ENCODE results near the gene PLEKHN1.

PLEKHN1 gene

DNA sequence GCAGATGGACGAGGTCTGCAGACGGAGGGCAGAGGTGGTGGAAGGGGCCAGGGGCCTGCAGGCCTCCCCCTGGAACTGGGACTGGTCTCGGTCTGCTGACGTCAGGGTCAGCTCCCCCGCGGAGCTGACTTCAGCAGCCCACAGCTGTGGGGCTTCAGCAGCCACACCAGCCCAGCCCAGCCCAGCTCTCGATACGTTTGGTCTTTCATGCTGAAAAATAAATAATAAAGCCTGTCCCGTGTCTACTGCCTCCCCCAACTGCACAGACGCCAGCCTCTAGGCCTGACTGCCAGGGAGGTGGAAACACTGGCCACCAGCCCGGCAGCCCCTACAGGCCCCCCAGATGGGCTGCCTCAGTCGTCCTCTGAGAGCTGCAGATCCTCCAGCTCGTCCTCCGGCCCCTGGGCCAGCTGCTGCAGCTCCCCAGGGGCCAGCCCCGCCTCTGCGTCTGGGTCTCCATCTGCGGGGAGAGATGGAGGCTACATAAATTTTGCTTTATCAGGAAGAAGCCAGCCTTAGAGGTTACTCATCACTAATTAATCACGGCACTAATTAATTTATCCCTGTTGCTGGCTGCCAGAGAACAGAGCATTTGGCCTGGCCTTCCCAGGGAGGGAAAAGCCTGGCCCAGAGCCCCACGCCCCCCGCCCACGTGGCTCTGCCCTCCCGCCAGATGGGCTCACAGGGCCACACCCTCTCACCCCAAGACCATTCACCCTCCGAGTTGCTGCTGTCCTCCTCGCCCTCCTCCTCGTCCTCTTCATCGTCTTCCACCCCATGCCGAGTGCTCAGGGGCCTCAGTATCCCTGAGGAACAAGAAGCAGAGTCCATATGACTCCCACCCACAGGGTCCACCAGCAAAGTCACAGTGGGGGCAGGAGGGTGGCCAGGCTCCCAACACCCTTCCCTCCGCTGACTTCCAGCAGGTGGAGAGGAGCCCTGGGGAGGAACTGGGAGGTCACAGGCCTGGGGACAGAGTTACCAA, 21.6 kb upstream of the PLEKHN1 start (continued):
- TF ChIP-seq ZNF132 (tag by site-specific recombination; IDR thresholded peaks at IDR 0.05; ENCODE audit: borderline replicate concordance) = no peak
- no peak for TF ChIP-seq ZNF624 (tag by site-specific recombination; IDR thresholded peaks at IDR 0.05)
- TF ChIP-seq, protein P1, sequence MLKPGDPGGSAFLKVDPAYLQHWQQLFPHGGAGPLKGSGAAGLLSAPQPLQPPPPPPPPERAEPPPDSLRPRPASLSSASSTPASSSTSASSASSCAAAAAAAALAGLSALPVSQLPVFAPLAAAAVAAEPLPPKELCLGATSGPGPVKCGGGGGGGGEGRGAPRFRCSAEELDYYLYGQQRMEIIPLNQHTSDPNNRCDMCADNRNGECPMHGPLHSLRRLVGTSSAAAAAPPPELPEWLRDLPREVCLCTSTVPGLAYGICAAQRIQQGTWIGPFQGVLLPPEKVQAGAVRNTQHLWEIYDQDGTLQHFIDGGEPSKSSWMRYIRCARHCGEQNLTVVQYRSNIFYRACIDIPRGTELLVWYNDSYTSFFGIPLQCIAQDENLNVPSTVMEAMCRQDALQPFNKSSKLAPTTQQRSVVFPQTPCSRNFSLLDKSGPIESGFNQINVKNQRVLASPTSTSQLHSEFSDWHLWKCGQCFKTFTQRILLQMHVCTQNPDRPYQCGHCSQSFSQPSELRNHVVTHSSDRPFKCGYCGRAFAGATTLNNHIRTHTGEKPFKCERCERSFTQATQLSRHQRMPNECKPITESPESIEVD (tag by site-specific recombination; IDR thresholded peaks at IDR 0.05) = no peak
- peak; percentile 97 for TF ChIP-seq GLIS1 (tag by site-specific recombination; IDR thresholded peaks at IDR 0.05)
- no peak for TF ChIP-seq ZNF701 (tag by site-specific recombination; IDR thresholded peaks at IDR 0.05)
- TF ChIP-seq ZNF654 (tag by site-specific recombination; IDR thresholded peaks at IDR 0.05; ENCODE audit: low read depth) = no peak
- no peak; the same call in 1 of the 2 replicates for TF ChIP-seq GLI4 (tag by site-specific recombination; IDR thresholded peaks at IDR 0.05)
- TF ChIP-seq ZNF155 (tag by site-specific recombination; IDR thresholded peaks at IDR 0.05) = no peak
- no peak for TF ChIP-seq ZNF48 (tag by site-specific recombination; IDR thresholded peaks at IDR 0.05)
- no peak for TF ChIP-seq FEZF1 (tag by site-specific recombination; IDR thresholded peaks at IDR 0.05)
- TF ChIP-seq ZNF776 (tag by site-specific recombination; IDR thresholded peaks at IDR 0.05; ENCODE audit: borderline replicate concordance) = no peak
- TF ChIP-seq KLF1 (tag by site-specific recombination; IDR thresholded peaks at IDR 0.05) = peak; percentile 95
- peak; percentile 23; the same call in 1 of the 2 replicates for TF ChIP-seq SCRT2 (tag by site-specific recombination; IDR thresholded peaks at IDR 0.05)
- TF ChIP-seq ZNF707 (tag by site-specific recombination; IDR thresholded peaks at IDR 0.05) = no peak
- no peak for TF ChIP-seq ZNF350 (tag by site-specific recombination; IDR thresholded peaks at IDR 0.05)
- no peak for TF ChIP-seq ZNF792 (tag by site-specific recombination; IDR thresholded peaks at IDR 0.05)
- TF ChIP-seq ZIC2 (tag by site-specific recombination; IDR thresholded peaks at IDR 0.05) = peak; percentile 94
- no peak for TF ChIP-seq YY1 (tag by site-specific recombination; IDR thresholded peaks at IDR 0.05)
- TF ChIP-seq OSR2 (tag by site-specific recombination; IDR thresholded peaks at IDR 0.05) = peak; percentile 25; the same call in 1 of the 2 replicates
- TF ChIP-seq ZNF184 (tag by site-specific recombination; IDR thresholded peaks at IDR 0.05) = no peak
- TF ChIP-seq MYNN (tag by site-specific recombination; IDR thresholded peaks at IDR 0.05; ENCODE audit: borderline replicate concordance) = no peak
- TF ChIP-seq KLF10 (tag by site-specific recombination; IDR thresholded peaks at IDR 0.05) = peak; percentile 86; the same call in 1 of the 2 replicates
- TF ChIP-seq ZEB2 (tag by site-specific recombination; IDR thresholded peaks at IDR 0.05) = 0 out of 2 replicates have a peak, but pooled peaks have one; percentile 37
- peak; percentile 81 for TF ChIP-seq ZFHX2 (tag by site-specific recombination; conservative IDR thresholded peaks at IDR 0.05)
- TF ChIP-seq CTCF (tag by site-specific recombination; IDR thresholded peaks at IDR 0.05) = no peak
- TF ChIP-seq ZNF843 (tag by site-specific recombination; IDR thresholded peaks at IDR 0.05) = no peak
- no peak for TF ChIP-seq ZNF394 (tag by site-specific recombination; IDR thresholded peaks at IDR 0.05; ENCODE audit: borderline replicate concordance)
- no peak for TF ChIP-seq ZBTB11 (tag by site-specific recombination; conservative IDR thresholded peaks at IDR 0.05; ENCODE audit: low read depth)

All from HEK293 (cell line).